Neuron (in vitro differentiated cells): ENCODE data around the gene C12orf75.

ENCODE experiments used
- H2AFZ ChIP-seq: one replicate; pipeline ENCODE4 v1.6.1; 2013; ENCODE audit warnings: low read depth, mild to moderate bottlenecking, inconsistent platforms, low read length, moderate library complexity
- H3K27me3 ChIP-seq: one replicate; pipeline ENCODE4 v1.6.1; 2013; ENCODE audit warnings: low read length; ENCODE audit not compliant: insufficient read depth
- H3K36me3 ChIP-seq: one replicate; pipeline ENCODE4 v1.6.1; 2013; ENCODE audit warnings: low read length; ENCODE audit not compliant: insufficient read depth
- H3K4me1 ChIP-seq: one replicate; pipeline ENCODE4 v1.6.1; 2013; ENCODE audit warnings: low read length; ENCODE audit not compliant: insufficient read depth
- H3K4me3 ChIP-seq: 2 replicates; pipeline ENCODE4 v1.5.1; 2013; ENCODE audit warnings: mild to moderate bottlenecking, low read length, moderate library complexity
- H3K9me3 ChIP-seq: one replicate; pipeline ENCODE4 v1.6.1; 2013; ENCODE audit warnings: low read length

C12orf75 gene

GRCh38 chr12:105377077-105377476 is 46.6 kb downstream of the C12orf75 start:
- Histone ChIP-seq H2AFZ (no peak overlapping the region), H3K9me3 (no peaks in the 10 kb centered on the region), H3K4me3 (no peak overlapping the region), H3K4me1 (peaks cover 5% of the 10 kb centered on the region), H3K27me3 (no peaks in the 10 kb centered on the region), H3K36me3 (no peaks in the 10 kb centered on the region)

GRCh38 chr12:105378911-105379310 is 48.4 kb downstream of the C12orf75 start:
- Histone ChIP-seq H3K36me3 (no peaks in the 10 kb centered on the region), H3K4me3 (no peak overlapping the region), H3K27me3 (no peaks in the 10 kb centered on the region), H3K9me3 (no peaks in the 10 kb centered on the region), H2AFZ (no peak overlapping the region), H3K4me1 (peaks cover 9% of the 10 kb centered on the region)

GRCh38 chr12:105382771-105383622 is 52.5 kb downstream of the C12orf75 start:
- no peaks in the 10 kb centered on the region for H3K9me3 ChIP-seq
- no peaks in the 10 kb centered on the region for H3K36me3 ChIP-seq
- H3K4me1 ChIP-seq: peaks cover 9% of the 10 kb centered on the region
- H3K4me3 ChIP-seq: no peak overlapping the region
- no peaks in the 10 kb centered on the region for H3K27me3 ChIP-seq
- H2AFZ ChIP-seq: no peak overlapping the region

GRCh38 chr12:105384220-105384619 is 53.7 kb downstream of the C12orf75 start:
- H3K4me1 ChIP-seq: peaks cover 6% of the 10 kb centered on the region

GRCh38 chr12:105384916-105385535 is 54.5 kb downstream of the C12orf75 start:
- no peaks in the 10 kb centered on the region for H3K27me3 ChIP-seq
- no peak overlapping the region for H3K4me3 ChIP-seq
- no peaks in the 10 kb centered on the region for H3K9me3 ChIP-seq
- peaks cover 4% of the 10 kb centered on the region for H3K4me1 ChIP-seq
- H3K36me3 ChIP-seq: no peaks in the 10 kb centered on the region
- H2AFZ ChIP-seq: no peak overlapping the region

More at GRCh38 chr12:105384220-105384619, 53.7 kb downstream of the C12orf75 start:
- Histone ChIP-seq H3K27me3 (no peaks in the 10 kb centered on the region), H3K4me3 (no peak overlapping the region), H2AFZ (no peak overlapping the region), H3K9me3 (no peaks in the 10 kb centered on the region), H3K36me3 (no peaks in the 10 kb centered on the region)

GRCh38 chr12:105386431-105386830 is 55.9 kb downstream of the C12orf75 start:
- H3K27me3 ChIP-seq: no peaks in the 10 kb centered on the region
- peaks cover 4% of the 10 kb centered on the region for H3K4me1 ChIP-seq
- no peaks in the 10 kb centered on the region for H3K9me3 ChIP-seq
- no peak overlapping the region for H3K4me3 ChIP-seq
- H2AFZ ChIP-seq: no peak overlapping the region
- H3K36me3 ChIP-seq: no peaks in the 10 kb centered on the region

GRCh38 chr12:105391231-105391630 is 60.7 kb downstream of the C12orf75 start:
- no peaks in the 10 kb centered on the region for H3K27me3 ChIP-seq
- H3K9me3 ChIP-seq: no peaks in the 10 kb centered on the region
- no peak overlapping the region for H2AFZ ChIP-seq
- H3K4me3 ChIP-seq: no peak overlapping the region
- H3K4me1 ChIP-seq: no peaks in the 10 kb centered on the region
- no peaks in the 10 kb centered on the region for H3K36me3 ChIP-seq

GRCh38 chr12:105393587-105393986 is 63.1 kb downstream of the C12orf75 start:
- Histone ChIP-seq H3K4me3 (no peak overlapping the region), H3K27me3 (no peaks in the 10 kb centered on the region), H2AFZ (no peak overlapping the region)

GRCh38 chr12:105396024-105396423 is 65.5 kb downstream of the C12orf75 start:
- no peaks in the 10 kb centered on the region for H3K27me3 ChIP-seq
- no peaks in the 10 kb centered on the region for H3K36me3 ChIP-seq
- H3K9me3 ChIP-seq: no peaks in the 10 kb centered on the region
- H2AFZ ChIP-seq: no peak overlapping the region
- no peaks in the 10 kb centered on the region for H3K4me1 ChIP-seq
- no peak overlapping the region for H3K4me3 ChIP-seq

More at GRCh38 chr12:105393587-105393986, 63.1 kb downstream of the C12orf75 start:
- Histone ChIP-seq H3K4me1 (no peaks in the 10 kb centered on the region), H3K36me3 (no peaks in the 10 kb centered on the region), H3K9me3 (no peaks in the 10 kb centered on the region)

- no peaks in the 10 kb centered on the region for H3K27me3 ChIP-seq
- no peaks in the 10 kb centered on the region for H3K4me1 ChIP-seq
- H3K9me3 ChIP-seq: no peaks in the 10 kb centered on the region
- no peak overlapping the region for H3K4me3 ChIP-seq
- no peak overlapping the region for H2AFZ ChIP-seq
- no peaks in the 10 kb centered on the region for H3K36me3 ChIP-seq
Observed at GRCh38 chr12:105396983-105397382, 66.5 kb downstream of the C12orf75 start.

- Histone ChIP-seq H3K4me3 (no peak overlapping the region), H3K9me3 (no peaks in the 10 kb centered on the region), H3K4me1 (no peaks in the 10 kb centered on the region), H2AFZ (no peak overlapping the region), H3K36me3 (no peaks in the 10 kb centered on the region), H3K27me3 (no peaks in the 10 kb centered on the region)
Observed at GRCh38 chr12:105398930-105399329, 68.4 kb downstream of the C12orf75 start.

GRCh38 chr12:105399428-105400081 is 69.1 kb downstream of the C12orf75 start:
- H3K36me3 ChIP-seq: no peaks in the 10 kb centered on the region
- H3K27me3 ChIP-seq: no peaks in the 10 kb centered on the region
- H3K9me3 ChIP-seq: peaks cover 2% of the 10 kb centered on the region
- H3K4me3 ChIP-seq: no peak overlapping the region
- no peak overlapping the region for H2AFZ ChIP-seq
- H3K4me1 ChIP-seq: no peaks in the 10 kb centered on the region

GRCh38 chr12:105400227-105400626 is 69.7 kb downstream of the C12orf75 start:
- Histone ChIP-seq H3K4me1 (no peaks in the 10 kb centered on the region), H3K9me3 (peaks cover 3% of the 10 kb centered on the region), H3K36me3 (no peaks in the 10 kb centered on the region), H3K4me3 (no peak overlapping the region), H3K27me3 (no peaks in the 10 kb centered on the region), H2AFZ (no peak overlapping the region)
